HCT116 (cell line): Measurements from ENCODE around the gene TNIK. TPM values are rescaled to one million over a fixed set of nuclear protein-coding genes. Genes with fewer than 3 reads are reported as not detected.

Source experiments
- ATAC-seq: fragments of 200-7000 bp; cut with Tn5 transposase; 2 replicates; pipeline ENCODE4 v1.9.1; 2020; ENCODE audit warnings: mild to moderate bottlenecking, moderate library complexity
- BruUV-seq: library from RNA; stranded (reverse); fragments of 400-500 nt; replicated peaks from 2 replicates; lab custom pipeline; 2021; lab: Mats Ljungman, UMichigan
- CTCF ChIA-PET: fragments of 300-600 bp; sonication (Branson Sonifier 250); formaldehyde crosslinking; loops from one replicate; lab custom pipeline; 2021; ENCODE audit warnings: antibody characterized with exemption; lab: Charles Lee
- POLR2A ChIA-PET: fragments of 300-600, 350-600 bp; sonication (Branson Sonifier 250); formaldehyde crosslinking; loops from one replicate; lab custom pipeline; 2021; ENCODE audit warnings: antibody characterized with exemption; lab: Charles Lee
- RAD21 ChIA-PET, 2 experiments: fragments of 300-600 bp; sonication (Branson Sonifier 250); formaldehyde crosslinking; loops; one replicate each; lab custom pipeline; 2023; ENCODE audit warnings: low total read pairs in 2 of 2; ENCODE audit not compliant: uncharacterized antibody in 2 of 2, unreplicated experiment in 2 of 2, low non-redundant PET in 1 of 2; lab: Charles Lee
- DNase-seq: peaks from one replicate; pipeline ENCODE4 v3.0.0-alpha.2; 2010; ENCODE audit warnings: low read depth, low spot score
- H2AFZ ChIP-seq: fragments of 200-600 bp; shearing (Covaris generic), sonication (generic); 2 replicates; pipeline ENCODE4 v1.6.1; 2017; ENCODE audit warnings: low read depth, mixed run types, mixed read lengths, antibody characterized with exemption, low read length; ENCODE audit not compliant: poor library complexity, severe bottlenecking
- H3K27ac ChIP-seq: 2 replicates; pipeline ENCODE4 v1.5.1; 2012; ENCODE audit warnings: low read depth, low read length
- H3K27me3 ChIP-seq: fragments of 200-600 bp; sonication (generic); 2 replicates; pipeline ENCODE4 v1.6.1; 2016; ENCODE audit warnings: mixed run types, low read length, mixed read lengths; ENCODE audit not compliant: insufficient read depth
- H3K36me3 ChIP-seq, 2 experiments: fragments of 200-500 bp in 1 of 2; fragments of 200-600 bp in 1 of 2; sonication (Bioruptor generic) in 1 of 2; sonication (generic) in 1 of 2; 2 replicates each; pipeline versions ENCODE4 v1.5.1 to v1.6.1; 2014 to 2016; ENCODE audit warnings: low read length in 2 of 2, inconsistent platforms in 1 of 2, mixed read lengths in 1 of 2, mixed run types in 1 of 2; ENCODE audit not compliant: insufficient read depth in 2 of 2, control insufficient read depth in 1 of 2
- H3K4me1 ChIP-seq, 2 experiments: fragments of 200-600 bp in 1 of 2; sonication (generic) in 1 of 2; 2 replicates each; pipeline versions ENCODE4 v1.5.1 to v1.6.1; 2012 to 2017; ENCODE audit warnings: low read length in 2 of 2, inconsistent platforms in 1 of 2, mild to moderate bottlenecking in 1 of 2, mixed read lengths in 1 of 2, mixed run types in 1 of 2, moderate library complexity in 1 of 2; ENCODE audit not compliant: insufficient read depth in 2 of 2, control insufficient read depth in 1 of 2
- H3K4me2 ChIP-seq: fragments of 200-600 bp; sonication (generic); 2 replicates; pipeline ENCODE4 v1.6.1; 2017; ENCODE audit warnings: mixed run types, low read length, mixed read lengths
- H3K4me3 ChIP-seq, 2 experiments: fragments of 200-600 bp in 1 of 2; sonication (generic) in 1 of 2; replicated peaks in 1 of 2; 2 replicates each; pipeline ENCODE4 v1.5.1; 2011 to 2016; ENCODE audit warnings: low read length in 2 of 2, control low read depth in 1 of 2, low read depth in 1 of 2, mild to moderate bottlenecking in 1 of 2, mixed read lengths in 1 of 2, mixed run types in 1 of 2
- H3K79me2 ChIP-seq: fragments of 200-600 bp; sonication (generic); 2 replicates; pipeline ENCODE4 v1.6.1; 2017; ENCODE audit warnings: mild to moderate bottlenecking, mixed run types, low read length, moderate library complexity, mixed read lengths; ENCODE audit not compliant: insufficient read depth
- H3K9ac ChIP-seq: fragments of 200-600 bp; sonication (generic); 2 replicates; pipeline ENCODE4 v1.6.1; 2016; ENCODE audit warnings: low read length, mixed read lengths
- H3K9me2 ChIP-seq: fragments of 200-600 bp; sonication (generic), shearing (Covaris generic); 2 replicates; pipeline ENCODE4 v1.6.1; 2017; ENCODE audit warnings: mixed run types, mild to moderate bottlenecking, moderate library complexity; ENCODE audit not compliant: insufficient read depth
- H3K9me3 ChIP-seq, 2 experiments: fragments of 200-500 bp in 1 of 2; fragments of 200-600 bp in 1 of 2; sonication (Bioruptor generic) in 1 of 2; sonication (generic) in 1 of 2; 2 replicates each; pipeline ENCODE4 v1.6.1; 2014 to 2017; ENCODE audit warnings: low read length in 2 of 2, mixed read lengths in 2 of 2, inconsistent platforms in 1 of 2, low read depth in 1 of 2, mild to moderate bottlenecking in 1 of 2, mixed run types in 1 of 2, moderate library complexity in 1 of 2; ENCODE audit not compliant: control insufficient read depth in 1 of 2, insufficient read depth in 1 of 2
- H4K20me1 ChIP-seq: fragments of 200-600 bp; sonication (generic), shearing (Covaris generic); 2 replicates; pipeline ENCODE4 v1.6.1; 2017; ENCODE audit warnings: mixed run types, mild to moderate bottlenecking, moderate library complexity; ENCODE audit not compliant: insufficient read depth
- CBX3 ChIP-seq: IDR thresholded peaks from 2 replicates; pipeline ENCODE4 v1.6.1; 2012; ENCODE audit warnings: low read depth
- ELF1 ChIP-seq: IDR thresholded peaks from 2 replicates; pipeline ENCODE4 v1.6.1; 2012; ENCODE audit warnings: low read depth, borderline replicate concordance
- EZH2 ChIP-seq: fragments of 200-600 bp; sonication (generic); IDR thresholded peaks from 2 replicates; pipeline ENCODE4 v1.6.1; 2017; ENCODE audit warnings: antibody characterized with exemption, mixed run types
- EZH2phosphoT487 ChIP-seq: fragments of 200-600 bp; IDR thresholded peaks from 2 replicates; pipeline ENCODE4 v1.6.1; 2018; ENCODE audit warnings: antibody characterized with exemption, borderline replicate concordance
- POLR2A ChIP-seq: IDR thresholded peaks from 2 replicates; pipeline ENCODE4 v1.7.0; 2011; ENCODE audit warnings: borderline replicate concordance; ENCODE audit not compliant: insufficient read depth, insufficient read length; ENCODE audit errors: extremely low read depth
- POLR2AphosphoS5 ChIP-seq: IDR thresholded peaks from 2 replicates; pipeline ENCODE4 v1.6.1; 2011; ENCODE audit warnings: mild to moderate bottlenecking, low read depth, low read length, moderate library complexity
- RAD21 ChIP-seq: IDR thresholded peaks from 2 replicates; pipeline ENCODE4 v1.6.1; 2012; ENCODE audit warnings: low read depth, mild to moderate bottlenecking
- SP1 ChIP-seq: IDR thresholded peaks from 2 replicates; pipeline ENCODE4 v1.6.1; 2012; ENCODE audit warnings: low read depth
- SRF ChIP-seq: IDR thresholded peaks from 2 replicates; pipeline ENCODE4 v1.6.1; 2012; ENCODE audit warnings: low read depth
- ZFX ChIP-seq: fragments of 450-650 bp; IDR thresholded peaks from 2 replicates; pipeline ENCODE4 v1.6.1; 2017
- ZNF274 ChIP-seq: fragments of 200-500 bp; sonication (Bioruptor generic); IDR thresholded peaks from 2 replicates; pipeline ENCODE4 v1.6.1; 2014; ENCODE audit warnings: mild to moderate bottlenecking, low read depth, low read length, inconsistent platforms
- intact Hi-C: fragments of 100-400 bp; cut with micrococcal nuclease; formaldehyde crosslinking; loops from 2 replicates; pipeline ENCODE4 v1.10.0; 2022
- total RNA-seq: library from RNA; stranded (reverse); gene quantifications from one replicate; pipeline ENCODE4 v1.2.1, GENCODE V29; 2021; ENCODE audit not compliant: unreplicated experiment
- TF ChIP-seq, protein P1 (sequence below): IDR thresholded peaks from 2 replicates; pipeline ENCODE4 v1.6.1; 2012
- TF ChIP-seq, protein P2 (sequence below), 3 experiments: fragments of 200-600 bp in 1 of 3; sonication (generic) in 1 of 3; IDR thresholded peaks in 2 of 3; conservative IDR thresholded peaks in 1 of 3; 2 replicates each; pipeline ENCODE4 v1.5.1; 2012 to 2017; ENCODE audit warnings: low read depth in 2 of 3, low read length in 2 of 3, antibody characterized with exemption in 1 of 3, borderline replicate concordance in 1 of 3, control low read depth in 1 of 3, mild to moderate bottlenecking in 1 of 3, mixed read lengths in 1 of 3, mixed run types in 1 of 3, moderate library complexity in 1 of 3; ENCODE audit not compliant: insufficient read depth in 1 of 3

Gene TNIK
- total RNA-seq, 1 experiment from 2014 or later, result 24.1 TPM

DNA sequence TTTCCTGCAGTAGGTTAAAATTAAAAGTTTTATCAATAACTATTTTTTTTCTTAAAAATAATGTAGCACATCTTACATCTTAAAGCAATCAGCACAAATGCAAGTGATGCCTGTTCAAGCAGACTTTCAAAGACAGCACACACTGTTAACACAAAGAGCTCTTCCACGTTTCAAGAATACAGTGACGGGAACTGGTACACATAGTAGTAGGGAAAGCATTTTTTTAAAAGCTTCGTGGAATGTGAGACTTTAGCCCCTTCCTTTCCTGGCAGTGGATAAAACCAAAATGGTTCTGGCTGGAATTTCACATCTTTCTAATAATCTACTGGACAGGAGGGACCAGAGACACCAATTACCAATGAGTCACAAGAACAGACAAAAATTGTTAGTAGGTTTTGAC lies 400.2 kb downstream of the TNIK start:
- Histone ChIP-seq H3K36me3 (no peaks in the 10 kb centered on the region), H4K20me1 (no peaks in the 10 kb centered on the region), H2AFZ (no peak overlapping the region), H3K9me2 (no peaks in the 10 kb centered on the region)
- ATAC-seq, result no peak
- intact Hi-C loops, result loop anchor here (10.0 kb wide), 1 partner anchor 105 kb away; no protein-coding TSS in a partner anchor
- TF ChIP-seq EZH2, result no peak
- TF ChIP-seq, all 23 proteins: peak for 0
- Histone ChIP-seq H3K4me2 (no peak overlapping the region), H3K27ac (no peak overlapping the region), H3K27me3 (no peaks in the 10 kb centered on the region), H3K9me3 (no peaks in the 10 kb centered on the region), H3K4me1 (peaks cover 12 to 13% of the 10 kb centered on the region in 2 experiments), H3K79me2 (no peaks in the 10 kb centered on the region), H3K9ac (no peak overlapping the region), H3K4me3 (no peak overlapping the region)
- ChIA-PET RAD21 (no interaction called here), CTCF (no interaction called here), POLR2A (no interaction called here)
- no TSS peak for BruUV-seq
- DNase-seq, result no peak

DNA sequence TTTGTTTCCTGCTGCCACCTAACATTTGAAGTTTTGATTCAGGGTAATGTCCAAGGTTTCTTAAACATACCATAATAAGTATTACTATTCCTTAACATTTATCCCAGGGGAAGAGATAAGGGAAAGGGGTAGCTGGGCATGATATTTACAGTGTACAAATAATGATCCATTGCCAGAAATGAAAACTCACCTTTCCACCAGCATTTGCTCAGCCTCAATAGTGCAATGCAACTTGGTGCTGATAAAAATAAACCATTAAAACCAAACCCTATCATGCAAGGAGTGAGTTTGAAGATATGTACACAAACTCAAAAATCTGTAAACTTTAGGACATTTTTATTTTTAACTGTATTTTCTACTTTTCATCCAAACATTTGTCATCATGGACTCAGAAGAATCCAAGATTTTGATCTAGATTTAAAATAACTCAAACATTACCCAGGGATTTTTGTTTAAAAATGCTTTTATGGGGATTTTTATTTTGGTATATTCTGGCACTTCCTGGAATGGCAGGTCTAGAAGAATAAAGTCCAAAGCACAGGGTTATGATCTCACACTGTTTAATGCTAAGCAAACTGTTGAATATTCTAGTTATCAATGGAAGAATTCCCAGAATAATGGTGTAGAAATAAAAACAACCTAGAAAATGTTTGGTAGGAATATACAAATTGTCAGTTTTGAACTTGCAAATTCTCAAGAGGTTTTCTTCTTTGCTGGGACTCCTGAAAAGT lies 401.2 kb downstream of the TNIK start:
- POLR2A ChIA-PET, result no interaction called here

More for the DNA sequence above, 401.2 kb downstream of the TNIK start:
- ATAC-seq (no peak), DNase-seq (no peak)
- H3K9me2 ChIP-seq, result no peaks in the 10 kb centered on the region
- H3K79me2 ChIP-seq, result no peaks in the 10 kb centered on the region
- no peak overlapping the region for H3K9ac ChIP-seq
- TF ChIP-seq POLR2A (no peak), ZNF274 (no peak), SP1 (no peak), EZH2phosphoT487 (no peak), CBX3 (no peak), POLR2AphosphoS5 (no peak), RAD21 (no peak), SRF (no peak), ELF1 (no peak), EZH2 (no peak), ZFX (no peak)
- TF ChIP-seq, protein P1, sequence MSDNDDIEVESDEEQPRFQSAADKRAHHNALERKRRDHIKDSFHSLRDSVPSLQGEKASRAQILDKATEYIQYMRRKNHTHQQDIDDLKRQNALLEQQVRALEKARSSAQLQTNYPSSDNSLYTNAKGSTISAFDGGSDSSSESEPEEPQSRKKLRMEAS, result no peak
- TF ChIP-seq, protein P2, sequence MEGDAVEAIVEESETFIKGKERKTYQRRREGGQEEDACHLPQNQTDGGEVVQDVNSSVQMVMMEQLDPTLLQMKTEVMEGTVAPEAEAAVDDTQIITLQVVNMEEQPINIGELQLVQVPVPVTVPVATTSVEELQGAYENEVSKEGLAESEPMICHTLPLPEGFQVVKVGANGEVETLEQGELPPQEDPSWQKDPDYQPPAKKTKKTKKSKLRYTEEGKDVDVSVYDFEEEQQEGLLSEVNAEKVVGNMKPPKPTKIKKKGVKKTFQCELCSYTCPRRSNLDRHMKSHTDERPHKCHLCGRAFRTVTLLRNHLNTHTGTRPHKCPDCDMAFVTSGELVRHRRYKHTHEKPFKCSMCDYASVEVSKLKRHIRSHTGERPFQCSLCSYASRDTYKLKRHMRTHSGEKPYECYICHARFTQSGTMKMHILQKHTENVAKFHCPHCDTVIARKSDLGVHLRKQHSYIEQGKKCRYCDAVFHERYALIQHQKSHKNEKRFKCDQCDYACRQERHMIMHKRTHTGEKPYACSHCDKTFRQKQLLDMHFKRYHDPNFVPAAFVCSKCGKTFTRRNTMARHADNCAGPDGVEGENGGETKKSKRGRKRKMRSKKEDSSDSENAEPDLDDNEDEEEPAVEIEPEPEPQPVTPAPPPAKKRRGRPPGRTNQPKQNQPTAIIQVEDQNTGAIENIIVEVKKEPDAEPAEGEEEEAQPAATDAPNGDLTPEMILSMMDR (IDR thresholded peaks at IDR 0.05 in 2 of 3, conservative IDR thresholded peaks at IDR 0.05 in 1 of 3; ENCODE audit: borderline replicate concordance in 1 of 3, insufficient read depth in 1 of 3, low read depth in 2 of 3, low read length in 2 of 3), result no peak
- RAD21 ChIA-PET, result no interaction called here
- CTCF ChIA-PET, result no interaction called here
- no peak overlapping the region for H3K4me2 ChIP-seq
- no peak overlapping the region for H3K4me3 ChIP-seq
- no peaks in the 10 kb centered on the region for H3K36me3 ChIP-seq
- no peaks in the 10 kb centered on the region for H4K20me1 ChIP-seq
- intact Hi-C loops, result loop anchor here (10.0 kb wide), 1 partner anchor 106 kb away; no protein-coding TSS in a partner anchor
- no peaks in the 10 kb centered on the region for H3K9me3 ChIP-seq
- H3K27ac ChIP-seq, result no peak overlapping the region
- H3K27me3 ChIP-seq, result no peaks in the 10 kb centered on the region
- no peak overlapping the region for H2AFZ ChIP-seq
- H3K4me1 ChIP-seq, result peaks cover 12 to 17% of the 10 kb centered on the region in 2 experiments
- BruUV-seq, result no TSS peak
